ENCODE data around the gene ZCCHC17.

Gene ZCCHC17

GRCh38 chr1:31306278-31306677, 9.4 kb downstream of the ZCCHC17 start:
- no peak overlapping the region for H3K4me3 ChIP-seq (ENCODE audit: low read length)
- no peak for TF ChIP-seq CTCF (conservative IDR thresholded peaks at IDR 0.05; ENCODE audit: low read depth, low read length)
- DNase-seq (ENCODE audit: low read depth) = no peak

DNA sequence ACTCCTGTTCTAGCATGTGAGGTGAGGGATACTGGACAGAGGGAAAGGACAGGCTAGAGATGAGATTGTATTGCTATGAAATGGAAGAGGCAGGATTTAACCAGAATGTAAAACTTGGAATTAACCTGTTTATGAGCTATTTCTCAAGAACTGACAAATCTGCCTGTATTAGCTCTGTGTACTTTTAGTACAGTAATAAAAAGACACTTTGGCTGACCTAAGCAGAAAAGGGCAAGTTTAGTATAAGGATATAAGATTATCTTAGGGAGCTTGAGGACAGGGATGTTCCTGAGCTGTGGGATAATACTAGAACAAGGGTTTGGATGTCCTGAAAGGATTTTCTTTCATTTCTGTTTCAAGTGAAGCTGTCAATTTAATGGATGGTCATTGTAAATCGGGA, 11.2 kb downstream of the ZCCHC17 start:
- no peak overlapping the region for H3K4me3 ChIP-seq (ENCODE audit: low read length)
- DNase-seq (ENCODE audit: low read depth) = no peak
- TF ChIP-seq CTCF (conservative IDR thresholded peaks at IDR 0.05; ENCODE audit: low read depth, low read length) = no peak

GRCh38 chr1:31310198-31310597, 13.4 kb downstream of the ZCCHC17 start:
- no peak for DNase-seq (ENCODE audit: low read depth)
- no peak overlapping the region for H3K4me3 ChIP-seq (ENCODE audit: low read length)
- no peak for TF ChIP-seq CTCF (conservative IDR thresholded peaks at IDR 0.05; ENCODE audit: low read depth, low read length)

DNA sequence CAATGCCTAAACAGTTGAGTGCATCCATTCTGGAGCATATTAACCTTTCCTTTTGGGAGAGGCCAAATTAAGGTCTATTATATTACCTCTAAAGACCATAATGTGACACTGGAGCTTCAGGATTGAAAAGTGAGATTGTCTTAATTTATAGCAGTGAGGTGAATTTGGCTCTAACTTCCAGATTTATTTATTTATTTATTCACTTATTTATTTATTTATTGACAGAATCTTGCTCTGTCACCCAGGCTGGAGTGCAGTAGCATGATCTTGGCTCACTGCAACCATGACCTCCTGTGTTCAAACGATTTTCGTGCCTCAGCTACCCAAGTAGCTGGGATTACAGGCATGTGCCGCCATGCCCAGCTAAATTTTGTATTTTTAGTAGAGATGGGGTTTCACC, 19.1 kb downstream of the ZCCHC17 start:
- no peak overlapping the region for H3K4me3 ChIP-seq (ENCODE audit: low read length)
- DNase-seq (ENCODE audit: low read depth) = no peak
- no peak for TF ChIP-seq CTCF (conservative IDR thresholded peaks at IDR 0.05; ENCODE audit: low read depth, low read length)

DNA sequence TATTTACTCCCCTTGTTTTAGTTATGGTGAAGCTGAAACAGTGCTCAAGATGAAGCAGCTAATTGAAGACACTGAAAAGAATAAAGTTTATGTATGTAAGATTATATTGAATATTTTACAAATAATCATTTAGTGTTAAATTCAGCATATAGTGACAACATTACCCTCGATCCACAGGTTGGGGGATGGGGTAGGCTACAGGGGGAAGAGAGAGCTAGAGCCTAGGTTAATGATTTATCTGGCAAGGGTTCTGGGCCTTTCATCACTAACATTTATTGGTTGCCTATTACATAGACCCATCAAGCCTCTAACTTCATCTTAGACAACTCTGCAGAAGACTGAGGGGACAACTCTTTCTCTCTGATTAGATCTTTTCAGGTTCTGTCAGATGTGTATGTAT, 21.3 kb downstream of the ZCCHC17 start:
- no peak overlapping the region for H3K4me3 ChIP-seq (ENCODE audit: low read length)
- DNase-seq (ENCODE audit: low read depth) = no peak
- TF ChIP-seq CTCF (conservative IDR thresholded peaks at IDR 0.05; ENCODE audit: low read depth, low read length) = no peak

GRCh38 chr1:31324093-31324492, 27.3 kb downstream of the ZCCHC17 start:
- no peak overlapping the region for H3K4me3 ChIP-seq (ENCODE audit: low read length)

GRCh38 chr1:31324992-31325391, 28.2 kb downstream of the ZCCHC17 start:
- no peak overlapping the region for H3K4me3 ChIP-seq (ENCODE audit: low read length)
- no peak for DNase-seq (ENCODE audit: low read depth)
- no peak for TF ChIP-seq CTCF (conservative IDR thresholded peaks at IDR 0.05; ENCODE audit: low read depth, low read length)

More at GRCh38 chr1:31324093-31324492, 27.3 kb downstream of the ZCCHC17 start:
- no peak for TF ChIP-seq CTCF (conservative IDR thresholded peaks at IDR 0.05; ENCODE audit: low read depth, low read length)
- DNase-seq (ENCODE audit: low read depth) = no peak

Measured in retinal pigment epithelial cell (primary cell).